Astrocyte (in vitro differentiated cells and primary cell): Measurements from ENCODE around the gene PAX5.

Experiments used
- EZH2 ChIP-seq: IDR thresholded peaks from 2 replicates; pipeline ENCODE4 v1.6.1; 2012; ENCODE audit warnings: mild to moderate bottlenecking, low read length, inconsistent platforms; ENCODE audit not compliant: insufficient read depth
- TF ChIP-seq, protein P1 (sequence below): IDR thresholded peaks from 2 replicates; pipeline ENCODE4 v1.5.1; 2011; ENCODE audit warnings: low read depth, mild to moderate bottlenecking, inconsistent platforms, low read length, moderate library complexity; ENCODE audit not compliant: insufficient read depth

DNA sequence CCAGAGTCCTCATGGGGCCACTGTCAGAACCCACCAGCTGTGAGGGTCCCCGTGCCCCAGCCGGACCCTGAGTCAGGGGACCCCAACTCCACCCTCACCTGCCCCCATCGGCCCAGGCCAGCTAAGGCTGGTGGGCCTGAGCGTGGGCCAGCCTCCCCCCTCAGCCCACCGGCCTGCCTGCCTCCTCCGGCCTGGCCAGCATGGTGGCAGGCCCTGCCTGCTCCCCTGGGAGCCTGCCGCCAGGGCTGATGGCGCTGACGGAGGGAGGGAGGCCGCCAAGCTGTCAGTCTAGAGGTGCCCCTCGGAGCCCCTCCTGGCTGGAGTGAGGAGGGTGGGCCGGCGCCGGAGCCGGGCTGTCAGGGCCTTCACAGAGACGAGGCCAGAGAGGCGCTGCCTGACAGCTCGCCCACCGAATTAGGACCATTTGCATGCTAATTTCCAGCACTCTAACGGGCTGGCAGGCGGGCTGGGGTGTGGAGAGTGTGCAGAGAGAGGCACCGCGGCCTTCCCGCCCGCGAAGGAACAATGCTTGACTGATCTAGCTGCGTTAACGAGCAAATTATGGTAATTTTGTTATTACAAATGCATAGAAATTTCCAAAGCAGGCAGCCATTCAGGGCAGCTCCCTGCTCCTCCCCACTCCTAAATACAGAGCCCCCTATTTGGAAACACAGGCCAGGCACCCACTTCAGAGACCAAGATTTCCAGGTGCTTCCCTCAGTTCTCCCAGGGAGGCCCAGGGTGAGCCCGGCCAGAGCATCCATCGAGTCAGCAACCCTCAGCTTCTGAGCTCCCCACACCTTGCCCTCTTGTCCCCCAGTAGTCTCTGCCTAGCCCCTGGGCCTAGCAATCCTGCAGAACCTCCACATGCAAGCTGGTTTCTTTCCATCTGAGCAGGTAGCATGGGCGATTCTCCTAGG is 169.3 kb downstream of the PAX5 start:
- TF ChIP-seq, protein P1, sequence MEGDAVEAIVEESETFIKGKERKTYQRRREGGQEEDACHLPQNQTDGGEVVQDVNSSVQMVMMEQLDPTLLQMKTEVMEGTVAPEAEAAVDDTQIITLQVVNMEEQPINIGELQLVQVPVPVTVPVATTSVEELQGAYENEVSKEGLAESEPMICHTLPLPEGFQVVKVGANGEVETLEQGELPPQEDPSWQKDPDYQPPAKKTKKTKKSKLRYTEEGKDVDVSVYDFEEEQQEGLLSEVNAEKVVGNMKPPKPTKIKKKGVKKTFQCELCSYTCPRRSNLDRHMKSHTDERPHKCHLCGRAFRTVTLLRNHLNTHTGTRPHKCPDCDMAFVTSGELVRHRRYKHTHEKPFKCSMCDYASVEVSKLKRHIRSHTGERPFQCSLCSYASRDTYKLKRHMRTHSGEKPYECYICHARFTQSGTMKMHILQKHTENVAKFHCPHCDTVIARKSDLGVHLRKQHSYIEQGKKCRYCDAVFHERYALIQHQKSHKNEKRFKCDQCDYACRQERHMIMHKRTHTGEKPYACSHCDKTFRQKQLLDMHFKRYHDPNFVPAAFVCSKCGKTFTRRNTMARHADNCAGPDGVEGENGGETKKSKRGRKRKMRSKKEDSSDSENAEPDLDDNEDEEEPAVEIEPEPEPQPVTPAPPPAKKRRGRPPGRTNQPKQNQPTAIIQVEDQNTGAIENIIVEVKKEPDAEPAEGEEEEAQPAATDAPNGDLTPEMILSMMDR, result no peak
- no peak for TF ChIP-seq EZH2
